Measurements from ENCODE around the gene EML1.

DNA sequence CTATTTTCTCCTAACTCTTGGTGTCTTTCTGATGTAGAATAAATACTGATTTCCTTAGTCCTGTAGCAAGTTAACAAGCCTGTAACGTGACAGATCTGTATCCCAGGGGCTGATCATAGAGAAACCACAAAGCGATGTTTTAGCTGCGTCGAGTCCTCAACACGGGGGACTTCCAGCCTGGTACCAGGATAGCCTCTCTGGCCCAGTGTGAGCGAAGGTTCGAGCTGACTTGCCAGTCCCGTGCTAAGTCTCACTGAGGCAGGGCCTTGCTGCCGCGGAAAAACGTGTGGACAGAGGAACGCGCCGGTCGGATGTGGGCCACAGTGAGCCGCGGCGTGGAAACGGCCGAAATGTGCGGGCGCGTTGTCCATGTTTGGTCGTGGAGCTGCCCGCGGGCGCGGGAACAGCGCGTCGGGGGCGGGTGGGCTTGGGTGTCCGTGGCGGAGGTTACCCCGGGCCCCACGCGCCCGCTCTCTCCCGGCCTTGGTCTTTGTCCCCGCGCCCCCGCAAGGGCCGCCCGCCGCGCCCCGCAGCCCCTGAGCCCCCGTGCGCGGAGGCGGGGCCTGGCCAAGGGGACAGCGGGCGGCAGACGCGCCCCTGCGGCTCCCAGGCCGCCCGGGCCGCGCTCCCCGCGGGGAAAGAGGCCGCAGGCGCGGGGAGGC lies 531 bp upstream of the EML1 start:
- TF ChIP-seq ZNF384 (IDR thresholded peaks at IDR 0.05) (no peak), FOXK2 (IDR thresholded peaks at IDR 0.05) (no peak), BHLHE40 (IDR thresholded peaks at IDR 0.05; ENCODE audit: borderline replicate concordance) (no peak), FOXA1 (IDR thresholded peaks at IDR 0.05) (no peak), LEF1 (IDR thresholded peaks at IDR 0.05; ENCODE audit: borderline replicate concordance) (no peak), SP1 (IDR thresholded peaks at IDR 0.05) (no peak), FOXM1 (IDR thresholded peaks at IDR 0.05; ENCODE audit: borderline replicate concordance) (no peak)

Data from HEK293T (cell line).